Spleen (tissue), 7 donors: ENCODE data around the gene KIF3A.

Source experiments
- POLR2A ChIP-seq, 3 donors: fragments of 450-650 bp; IDR thresholded peaks; one replicate each; pipeline ENCODE4 v1.5.1; 2017; ENCODE audit warnings: antibody characterized with exemption in 3 of 3, mild to moderate bottlenecking in 1 of 3
- POLR2AphosphoS5 ChIP-seq, 3 donors: sonication (generic); formaldehyde crosslinking; IDR thresholded peaks; one replicate each; pipeline ENCODE4 v1.5.1; 2017; ENCODE audit warnings: antibody characterized with exemption in 3 of 3
- TF ChIP-seq, protein P1 (sequence below), 11 experiments: fragments of 200-600 bp in 7 of 11; fragments of 450-650 bp in 4 of 11; sonication (generic) in 4 of 11; IDR thresholded peaks in 8 of 11; conservative IDR thresholded peaks in 3 of 11; 1 replicate in 7 of 11; 2 replicates in 4 of 11; pipeline versions ENCODE4 v1.4.0 to v1.8.0; 2016 to 2021; ENCODE audit warnings: antibody characterized with exemption in 11 of 11, inconsistent platforms in 4 of 11, mild to moderate bottlenecking in 1 of 11
- donor health status: DM: no; HTN: no; CAD: no; lungs with moderate emphysema.
- donor health status: DM: no; HTN: no; CAD: no.
- donor health status: DM: no; HTN: no; CAD: no.

DNA sequence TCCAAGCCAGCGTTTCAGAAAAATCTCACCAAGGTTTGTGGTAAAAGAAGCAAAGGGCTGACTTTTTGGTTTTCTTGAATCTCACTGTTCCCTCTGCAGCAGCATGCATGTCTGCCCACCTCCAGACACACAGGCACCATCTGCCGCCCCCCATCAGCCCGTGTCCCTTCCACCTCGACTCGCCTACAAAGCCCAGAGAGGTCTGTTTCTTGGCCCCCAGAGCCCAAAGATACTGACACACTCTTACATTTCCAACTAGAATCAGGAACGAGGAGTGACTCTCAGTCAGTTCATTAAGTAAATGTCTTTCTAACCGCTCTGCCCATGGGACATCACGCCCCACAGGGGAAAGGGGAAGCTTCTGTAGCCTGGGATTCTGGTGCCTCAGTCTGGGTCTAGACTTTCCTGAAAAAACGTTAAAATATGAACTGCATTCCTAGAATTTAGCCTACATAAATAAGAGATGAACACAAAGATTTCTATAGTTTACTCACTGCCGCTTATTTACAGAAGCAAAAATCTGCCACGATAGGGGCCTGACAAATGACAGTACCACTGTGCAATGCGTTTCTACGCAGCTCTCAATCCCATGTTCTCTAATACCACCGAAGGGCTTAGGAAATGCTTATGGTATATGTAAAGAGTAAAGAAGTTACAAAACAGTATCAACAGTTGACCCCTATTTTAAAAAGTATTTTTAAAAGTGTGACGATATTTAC lies 59.5 kb downstream of the KIF3A start:
- TF ChIP-seq, protein P1, sequence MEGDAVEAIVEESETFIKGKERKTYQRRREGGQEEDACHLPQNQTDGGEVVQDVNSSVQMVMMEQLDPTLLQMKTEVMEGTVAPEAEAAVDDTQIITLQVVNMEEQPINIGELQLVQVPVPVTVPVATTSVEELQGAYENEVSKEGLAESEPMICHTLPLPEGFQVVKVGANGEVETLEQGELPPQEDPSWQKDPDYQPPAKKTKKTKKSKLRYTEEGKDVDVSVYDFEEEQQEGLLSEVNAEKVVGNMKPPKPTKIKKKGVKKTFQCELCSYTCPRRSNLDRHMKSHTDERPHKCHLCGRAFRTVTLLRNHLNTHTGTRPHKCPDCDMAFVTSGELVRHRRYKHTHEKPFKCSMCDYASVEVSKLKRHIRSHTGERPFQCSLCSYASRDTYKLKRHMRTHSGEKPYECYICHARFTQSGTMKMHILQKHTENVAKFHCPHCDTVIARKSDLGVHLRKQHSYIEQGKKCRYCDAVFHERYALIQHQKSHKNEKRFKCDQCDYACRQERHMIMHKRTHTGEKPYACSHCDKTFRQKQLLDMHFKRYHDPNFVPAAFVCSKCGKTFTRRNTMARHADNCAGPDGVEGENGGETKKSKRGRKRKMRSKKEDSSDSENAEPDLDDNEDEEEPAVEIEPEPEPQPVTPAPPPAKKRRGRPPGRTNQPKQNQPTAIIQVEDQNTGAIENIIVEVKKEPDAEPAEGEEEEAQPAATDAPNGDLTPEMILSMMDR (IDR thresholded peaks at IDR 0.05 in 8 of 11, conservative IDR thresholded peaks at IDR 0.05 in 3 of 11), result no peak
- TF ChIP-seq POLR2AphosphoS5 (IDR thresholded peaks at IDR 0.05), result no peak
- TF ChIP-seq POLR2A (IDR thresholded peaks at IDR 0.05), result no peak
